Lower lobe of right lung (tissue), 2 donors: Measurements from ENCODE around the gene CFAP43. TPM values are rescaled to one million over a fixed set of nuclear protein-coding genes. Genes with fewer than 3 reads are reported as not detected.

Source experiments
- ATAC-seq, 2 donors: fragments of 200-7000 bp; cut with Tn5 transposase; one replicate each; pipeline ENCODE4 v1.9.1; 2020 to 2022; ENCODE audit warnings: mild to moderate bottlenecking in 2 of 2, moderate library complexity in 2 of 2
- DNase-seq: peaks from one replicate; pipeline ENCODE4 v3.0.0-alpha.2; 2020
- H3K27ac ChIP-seq: fragments of 200-600 bp; one replicate; pipeline ENCODE4 v1.8.0; 2022
- H3K27me3 ChIP-seq: fragments of 200-600 bp; one replicate; pipeline ENCODE4 v1.8.0; 2022; ENCODE audit warnings: low read depth
- H3K36me3 ChIP-seq: fragments of 200-600 bp; one replicate; pipeline ENCODE4 v1.8.0; 2022; ENCODE audit warnings: mild to moderate bottlenecking
- H3K4me1 ChIP-seq: fragments of 200-600 bp; one replicate; pipeline ENCODE4 v1.8.0; 2022
- H3K4me3 ChIP-seq: fragments of 200-600 bp; one replicate; pipeline ENCODE4 v1.8.0; 2022; ENCODE audit warnings: mild to moderate bottlenecking
- H3K9me3 ChIP-seq: fragments of 200-600 bp; one replicate; pipeline ENCODE4 v1.8.0; 2022
- intact Hi-C: fragments of 100-400 bp; cut with DNase I; formaldehyde crosslinking; loops from one replicate; pipeline ENCODE4 v1.11.0; 2022
- total RNA-seq: library from RNA; stranded (reverse); fragmentation: NEBNext Ultra II Directional; extraction: Animal tissue kit (Norgen Biotek cat#: 25700); gene quantifications from one replicate; pipeline ENCODE4 v1.2.1, GENCODE V29; 2021
- TF ChIP-seq, protein P1 (sequence below): fragments of 200-600 bp; IDR thresholded peaks from one replicate; pipeline ENCODE4 v1.8.0; 2022; ENCODE audit warnings: antibody characterized with exemption, mild to moderate bottlenecking
- donor health status: DM: no; HTN: yes; CAD: no; lungs with severe emphysema.

CFAP43 gene
- total RNA-seq, 1 donor from 2014 or later, result 12.9 TPM

DNA sequence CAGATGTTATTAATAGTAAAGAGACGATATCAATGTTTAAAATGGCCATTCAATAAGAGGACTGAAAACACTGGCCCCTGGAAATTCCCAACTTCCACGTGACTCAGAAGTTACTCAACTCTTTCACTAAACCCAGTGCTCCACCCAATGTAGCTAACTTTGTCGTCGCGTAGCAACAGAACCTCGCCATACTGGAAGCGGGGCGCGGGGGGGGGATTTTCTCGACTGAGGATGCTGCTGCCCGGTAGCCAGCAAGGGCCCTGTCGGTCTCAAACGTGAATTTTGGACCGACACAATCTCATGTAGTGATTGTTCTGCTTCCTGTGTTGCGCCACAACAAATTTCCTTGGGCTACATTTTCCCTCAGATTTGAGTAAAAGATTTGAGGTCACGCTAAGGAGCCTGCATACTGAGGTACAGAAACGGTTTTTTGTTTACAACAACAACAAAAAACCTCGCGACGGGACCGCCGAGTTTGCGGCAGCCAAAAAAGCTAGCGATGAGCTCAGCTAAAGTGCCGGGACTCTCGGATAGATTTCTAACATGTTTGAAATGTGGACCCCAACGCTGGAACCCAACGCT is 111.2 kb downstream of the CFAP43 start:
- TF ChIP-seq, protein P1, sequence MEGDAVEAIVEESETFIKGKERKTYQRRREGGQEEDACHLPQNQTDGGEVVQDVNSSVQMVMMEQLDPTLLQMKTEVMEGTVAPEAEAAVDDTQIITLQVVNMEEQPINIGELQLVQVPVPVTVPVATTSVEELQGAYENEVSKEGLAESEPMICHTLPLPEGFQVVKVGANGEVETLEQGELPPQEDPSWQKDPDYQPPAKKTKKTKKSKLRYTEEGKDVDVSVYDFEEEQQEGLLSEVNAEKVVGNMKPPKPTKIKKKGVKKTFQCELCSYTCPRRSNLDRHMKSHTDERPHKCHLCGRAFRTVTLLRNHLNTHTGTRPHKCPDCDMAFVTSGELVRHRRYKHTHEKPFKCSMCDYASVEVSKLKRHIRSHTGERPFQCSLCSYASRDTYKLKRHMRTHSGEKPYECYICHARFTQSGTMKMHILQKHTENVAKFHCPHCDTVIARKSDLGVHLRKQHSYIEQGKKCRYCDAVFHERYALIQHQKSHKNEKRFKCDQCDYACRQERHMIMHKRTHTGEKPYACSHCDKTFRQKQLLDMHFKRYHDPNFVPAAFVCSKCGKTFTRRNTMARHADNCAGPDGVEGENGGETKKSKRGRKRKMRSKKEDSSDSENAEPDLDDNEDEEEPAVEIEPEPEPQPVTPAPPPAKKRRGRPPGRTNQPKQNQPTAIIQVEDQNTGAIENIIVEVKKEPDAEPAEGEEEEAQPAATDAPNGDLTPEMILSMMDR, result no peak
- H3K9me3 ChIP-seq, result no peaks in the 10 kb centered on the region
- no peaks in the 10 kb centered on the region for H3K27me3 ChIP-seq
- H3K27ac ChIP-seq, result peak overlapping the region; percentile 99
- intact Hi-C loops, result no loop called here
- H3K4me3 ChIP-seq, result peak overlapping the region; percentile 75
- H3K36me3 ChIP-seq, result peaks cover 8% of the 10 kb centered on the region
- ATAC-seq (peak; percentile 87 to 88), DNase-seq (peak; percentile 95)
- H3K4me1 ChIP-seq, result peaks cover 25% of the 10 kb centered on the region

DNA sequence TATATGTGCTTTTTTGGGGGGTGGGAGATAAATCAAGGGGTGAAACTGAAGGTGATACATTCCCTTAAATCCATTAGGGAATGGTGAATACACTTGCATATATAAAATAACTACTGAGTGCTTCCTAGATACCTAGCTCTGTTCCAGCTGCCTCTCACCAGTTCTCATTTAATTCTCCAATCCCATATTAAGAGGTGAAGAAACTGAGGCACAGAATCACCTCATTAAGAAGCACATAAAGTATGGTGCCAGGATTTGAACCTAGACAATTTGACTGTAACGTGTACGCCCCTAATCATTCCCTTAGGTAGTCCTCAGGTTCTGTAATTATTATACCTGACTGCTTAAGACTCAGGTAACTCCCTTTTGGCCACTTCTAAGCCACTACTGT is 111.7 kb downstream of the CFAP43 start:
- DNase-seq, result no peak
- no peaks in the 10 kb centered on the region for H3K9me3 ChIP-seq
- TF ChIP-seq, protein P1, result no peak
- ATAC-seq, result no peak
- H3K36me3 ChIP-seq, result peaks cover 4% of the 10 kb centered on the region
- H3K4me1 ChIP-seq, result peaks cover 25% of the 10 kb centered on the region
- intact Hi-C loops, result no loop called here
- no peaks in the 10 kb centered on the region for H3K27me3 ChIP-seq
- peak overlapping the region; percentile 75 for H3K4me3 ChIP-seq
- H3K27ac ChIP-seq, result peak overlapping the region; percentile 99

DNA sequence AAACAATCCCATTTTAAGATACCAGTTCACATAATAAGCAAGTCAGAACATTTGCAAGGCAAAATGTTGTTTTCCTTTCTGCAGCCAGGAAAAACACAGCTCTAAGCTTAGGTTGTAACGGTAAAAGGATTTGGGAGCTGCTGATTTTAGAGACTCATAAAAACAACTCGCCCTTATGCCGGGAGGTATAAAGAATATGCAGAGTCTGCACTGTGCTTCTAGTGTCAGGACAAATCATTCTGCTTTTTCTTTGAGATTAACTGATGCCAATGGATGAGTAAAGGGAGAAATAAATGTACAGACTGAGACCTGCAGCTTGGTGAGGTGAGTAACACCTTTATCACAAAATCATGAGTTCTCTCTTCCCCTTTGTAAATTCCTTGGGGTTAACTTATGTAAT is 112.2 kb downstream of the CFAP43 start:
- intact Hi-C loops, result no loop called here
- H3K27ac ChIP-seq, result peak overlapping the region; percentile 99
- ATAC-seq, result no peak

DNA sequence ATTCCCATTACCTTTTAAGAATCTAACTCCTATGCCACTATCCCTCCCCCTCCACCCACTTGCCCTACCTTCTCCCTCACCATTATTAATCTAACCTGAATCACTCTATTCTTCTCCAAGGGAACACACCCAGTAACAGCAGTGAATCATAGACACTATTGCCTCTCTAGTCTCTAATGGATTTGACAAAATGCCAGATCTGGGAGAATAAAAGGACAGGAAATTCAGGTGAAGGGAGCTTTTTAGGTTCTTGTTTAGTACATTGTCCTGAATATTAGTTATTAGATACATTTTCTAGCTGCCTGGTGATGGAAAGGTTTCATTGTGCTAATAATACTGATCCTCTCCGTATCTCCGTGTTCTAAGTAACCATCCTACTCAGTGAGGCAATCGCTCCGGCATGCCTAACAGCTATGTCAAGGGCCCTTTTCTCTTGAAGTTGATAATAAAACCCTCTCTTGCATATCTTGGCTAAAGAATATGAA is 114.3 kb downstream of the CFAP43 start:
- intact Hi-C loops, result no loop called here

More for the DNA sequence above, 112.2 kb downstream of the CFAP43 start:
- DNase-seq, result no peak
- peaks cover 4% of the 10 kb centered on the region for H3K36me3 ChIP-seq
- no peak overlapping the region for H3K4me3 ChIP-seq
- no peaks in the 10 kb centered on the region for H3K27me3 ChIP-seq
- no peaks in the 10 kb centered on the region for H3K9me3 ChIP-seq
- peaks cover 25% of the 10 kb centered on the region for H3K4me1 ChIP-seq
- TF ChIP-seq, protein P1, result no peak

DNA sequence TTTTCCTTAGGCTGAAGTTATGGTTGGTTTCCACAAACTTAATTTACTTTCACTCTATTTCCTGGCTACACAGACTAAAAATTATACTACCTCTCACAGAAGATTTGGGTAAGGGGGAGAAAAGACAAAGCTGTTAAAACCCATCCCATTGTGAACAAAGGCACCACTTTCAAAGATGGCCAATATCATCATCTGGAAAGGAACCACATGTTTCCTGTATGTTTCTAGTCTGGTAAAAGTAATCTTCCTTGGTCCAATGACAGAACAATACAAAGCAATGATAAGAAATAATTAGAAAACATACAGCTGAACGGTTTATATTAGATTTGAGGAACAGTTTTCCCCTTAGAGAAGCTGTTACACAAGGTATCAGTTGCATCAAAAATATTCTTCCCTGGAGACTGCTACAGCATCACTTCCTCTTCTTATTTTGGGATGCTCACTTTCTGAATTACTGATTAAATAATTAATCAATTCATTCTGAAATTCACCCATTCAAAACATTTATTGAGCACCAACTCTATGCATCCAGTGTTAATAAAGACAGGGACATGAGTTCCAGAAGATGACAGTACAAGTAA is 118.7 kb downstream of the CFAP43 start:
- H3K36me3 ChIP-seq, result no peaks in the 10 kb centered on the region
- no peak for ATAC-seq
- intact Hi-C loops, result no loop called here
- no peak overlapping the region for H3K27ac ChIP-seq
- no peaks in the 10 kb centered on the region for H3K27me3 ChIP-seq
- DNase-seq, result no peak
- H3K4me3 ChIP-seq, result no peak overlapping the region
- no peaks in the 10 kb centered on the region for H3K9me3 ChIP-seq
- peaks cover 9% of the 10 kb centered on the region for H3K4me1 ChIP-seq
- TF ChIP-seq, protein P1, result no peak

More for the DNA sequence above, 114.3 kb downstream of the CFAP43 start:
- Histone ChIP-seq H3K27ac (peak overlapping the region; percentile 44), H3K27me3 (no peaks in the 10 kb centered on the region), H3K4me3 (no peak overlapping the region), H3K4me1 (peaks cover 24% of the 10 kb centered on the region), H3K9me3 (no peaks in the 10 kb centered on the region), H3K36me3 (no peaks in the 10 kb centered on the region)
- ATAC-seq (peak in 1 of 2 donors; percentile 31), DNase-seq (no peak)
- TF ChIP-seq, protein P1, result no peak
